T-cell (primary cell): ENCODE measurements around the gene KCNQ2. TPM values are rescaled to one million over a fixed set of nuclear protein-coding genes. Genes with fewer than 3 reads are reported as not detected.

Experiments
- ATAC-seq, 4 experiments: fragments of 200-7000 bp in 3 of 4; fragments of 150-1000 bp in 1 of 4; cut with Tn5 transposase; replicated peaks in 1 of 4; 1 replicate in 3 of 4; 2 replicates in 1 of 4; pipeline ENCODE4 v1.10.0; 2021; ENCODE audit warnings: moderate library complexity in 3 of 4, mild to moderate bottlenecking in 2 of 4, moderate number of reproducible peaks in 1 of 4
- CTCF ChIA-PET, 2 donors: fragments of 300-600 bp; sonication (Branson Sonifier 250); formaldehyde crosslinking; loops; one replicate each; lab custom pipeline; 2022; ENCODE audit warnings: antibody characterized with exemption in 2 of 2; lab: Charles Lee
- POLR2A ChIA-PET, 2 donors: fragments of 300-600 bp; sonication (Branson Sonifier 250); formaldehyde crosslinking; loops; one replicate each; lab custom pipeline; 2022; ENCODE audit warnings: antibody characterized with exemption in 2 of 2; lab: Charles Lee
- DNase-seq, 35 experiments: peaks; one replicate each; pipeline versions ENCODE4 v3.0.0 to v3.0.0-alpha.2; 2013 to 2023
- H3K27ac ChIP-seq: one replicate; pipeline ENCODE4 v1.5.1; 2013; ENCODE audit warnings: low read length
- H3K27me3 ChIP-seq, 2 experiments: replicated peaks in 1 of 2; 1 replicate in 1 of 2; 2 replicates in 1 of 2; pipeline versions ENCODE4 v1.6.1 to v1.7.0; 2013; ENCODE audit warnings: low read length in 1 of 2, mixed read lengths in 1 of 2; ENCODE audit not compliant: control insufficient read depth in 2 of 2, insufficient read depth in 2 of 2; ENCODE audit errors: extremely low read depth in 1 of 2
- H3K36me3 ChIP-seq, 2 donors: 1 replicate in 1 of 2; 2 replicates in 1 of 2; pipeline versions ENCODE4 v1.6.1 to v1.7.0; 2013; ENCODE audit warnings: low read length in 1 of 2; ENCODE audit not compliant: control insufficient read depth in 2 of 2, insufficient read depth in 1 of 2; ENCODE audit errors: extremely low read depth in 1 of 2
- H3K4me1 ChIP-seq, 2 experiments: 1 replicate in 1 of 2; 2 replicates in 1 of 2; pipeline versions ENCODE4 v1.6.1 to v1.7.0; 2013; ENCODE audit warnings: low read length in 2 of 2, mixed read lengths in 1 of 2; ENCODE audit not compliant: insufficient read depth in 2 of 2, control insufficient read depth in 1 of 2; ENCODE audit errors: extremely low read depth in 1 of 2
- H3K4me3 ChIP-seq, 2 donors: 1 replicate in 1 of 2; 2 replicates in 1 of 2; pipeline versions ENCODE4 v1.5.1 to v1.7.0; 2013; ENCODE audit warnings: mild to moderate bottlenecking in 2 of 2, low read length in 1 of 2, moderate library complexity in 1 of 2; ENCODE audit not compliant: control insufficient read depth in 1 of 2; ENCODE audit errors: extremely low read depth in 1 of 2
- H3K9me3 ChIP-seq: 2 replicates; pipeline ENCODE4 v1.7.0; 2013
- H3K27ac Mint-ChIP-seq, 2 donors: one replicate each; pipeline ENCODE4 v1.8.0; 2020 to 2021; ENCODE audit warnings: mild to moderate bottlenecking in 2 of 2, mixed read lengths in 2 of 2
- H3K27me3 Mint-ChIP-seq, 2 donors: one replicate each; pipeline ENCODE4 v1.8.0; 2021 to 2022; ENCODE audit warnings: mixed read lengths in 2 of 2
- H3K36me3 Mint-ChIP-seq: one replicate; pipeline ENCODE4 v1.8.0; 2021; ENCODE audit warnings: mixed read lengths
- H3K4me1 Mint-ChIP-seq, 3 donors: one replicate each; pipeline ENCODE4 v1.8.0; 2020 to 2022; ENCODE audit warnings: mixed read lengths in 3 of 3, mild to moderate bottlenecking in 1 of 3
- H3K4me3 Mint-ChIP-seq, 3 donors: one replicate each; pipeline ENCODE4 v1.8.0; 2020 to 2022; ENCODE audit warnings: mild to moderate bottlenecking in 3 of 3, mixed read lengths in 3 of 3, moderate library complexity in 3 of 3
- H3K9me3 Mint-ChIP-seq, 3 donors: one replicate each; pipeline ENCODE4 v1.8.0; 2020 to 2022; ENCODE audit warnings: mixed read lengths in 3 of 3
- WGBS: methylation state at CpG from one replicate; pipeline ENCODE4 v1.1.5; 2013; ENCODE audit warnings: missing lambda C conversion rate; ENCODE audit not compliant: insufficient coverage; 5-methylcytosine and 5-hydroxymethylcytosine counted together
- total RNA-seq, 35 experiments: library from RNA in 6 of 35; stranded (reverse) in 6 of 35; fragments of 120-200 nt in 1 of 35; gene quantifications; one replicate each; pipeline versions ENCODE4 v1.2.1 to v1.2.4 and lab custom pipeline; 2013 to 2026

Gene KCNQ2
- total RNA-seq, 5 donors from 2014 or later (not counting 1 experiment from before 2014, with no cell fraction given): 0.19 to 0.49 (median 0.32) TPM

GRCh38 chr20:63371291-63371865 lies 101.1 kb downstream of the KCNQ2 start:
- no peaks in the 10 kb centered on the region for H3K36me3 ChIP-seq
- Mint-ChIP-seq H3K27ac (no peak overlapping the region), H3K4me3 (no peak overlapping the region), H3K27me3 (peaks cover 9 to 31% of the 10 kb centered on the region in 2 donors), H3K9me3 (no peaks in the 10 kb centered on the region), H3K36me3 (no peaks in the 10 kb centered on the region), H3K4me1 (no peaks in the 10 kb centered on the region)
- no peaks in the 10 kb centered on the region for H3K9me3 ChIP-seq
- no peak overlapping the region for H3K27ac ChIP-seq
- no peak for DNase-seq
- WGBS: 77% methylated on average over 18 of the region's 28 CpGs
- H3K4me3 ChIP-seq: no peak overlapping the region
- CTCF ChIA-PET: no interaction called here
- peaks cover 2 to 67% of the 10 kb centered on the region in 2 experiments for H3K27me3 ChIP-seq
- ATAC-seq: no peak
- POLR2A ChIA-PET: no interaction called here
- H3K4me1 ChIP-seq: no peaks in the 10 kb centered on the region

- Mint-ChIP-seq H3K4me1 (no peaks in the 10 kb centered on the region), H3K9me3 (no peaks in the 10 kb centered on the region), H3K27me3 (peaks cover 9 to 30% of the 10 kb centered on the region in 2 donors), H3K4me3 (no peak overlapping the region), H3K27ac (no peak overlapping the region), H3K36me3 (no peaks in the 10 kb centered on the region)
- Histone ChIP-seq H3K27me3 (peaks cover 0 to 67% of the 10 kb centered on the region in 2 experiments), H3K9me3 (no peaks in the 10 kb centered on the region), H3K27ac (no peak overlapping the region), H3K4me3 (no peak overlapping the region), H3K36me3 (no peaks in the 10 kb centered on the region), H3K4me1 (no peaks in the 10 kb centered on the region)
- ATAC-seq: no peak
- CTCF ChIA-PET: no interaction called here
- 47% methylated on average over 20 of the region's 21 CpGs for WGBS
- DNase-seq: no peak
- POLR2A ChIA-PET: no interaction called here
Measured at GRCh38 chr20:63370618-63371187, 101.8 kb downstream of the KCNQ2 start.

- Histone ChIP-seq H3K4me3 (no peak overlapping the region), H3K27me3 (peaks cover 0 to 68% of the 10 kb centered on the region in 2 experiments), H3K4me1 (no peaks in the 10 kb centered on the region), H3K36me3 (no peaks in the 10 kb centered on the region), H3K27ac (no peak overlapping the region), H3K9me3 (no peaks in the 10 kb centered on the region)
- DNase-seq: no peak
- Mint-ChIP-seq H3K36me3 (no peaks in the 10 kb centered on the region), H3K27me3 (peaks cover 12 to 33% of the 10 kb centered on the region in 2 donors), H3K9me3 (no peaks in the 10 kb centered on the region), H3K27ac (no peak overlapping the region), H3K4me1 (no peaks in the 10 kb centered on the region), H3K4me3 (no peak overlapping the region)
- ATAC-seq: no peak
- 72% methylated on average over 21 of the region's 24 CpGs for WGBS
- ChIA-PET CTCF (no interaction called here), POLR2A (no interaction called here)
Measured at GRCh38 chr20:63369724-63370617, 102.5 kb downstream of the KCNQ2 start.

GRCh38 chr20:63369024-63369530 lies 103.4 kb downstream of the KCNQ2 start:
- CTCF ChIA-PET: no interaction called here
- H3K4me3 Mint-ChIP-seq: no peak overlapping the region
- H3K4me1 ChIP-seq: no peaks in the 10 kb centered on the region
- H3K36me3 Mint-ChIP-seq: no peaks in the 10 kb centered on the region
- no peaks in the 10 kb centered on the region for H3K36me3 ChIP-seq
- no peak overlapping the region for H3K4me3 ChIP-seq
- H3K9me3 ChIP-seq: no peaks in the 10 kb centered on the region
- WGBS: 80% methylated on average over 10 of the region's 10 CpGs
- POLR2A ChIA-PET: no interaction called here
- peaks cover 0 to 68% of the 10 kb centered on the region in 2 experiments for H3K27me3 ChIP-seq
- no peak for ATAC-seq
- no peaks in the 10 kb centered on the region for H3K9me3 Mint-ChIP-seq
- no peak overlapping the region for H3K27ac ChIP-seq
- no peak for DNase-seq
- no peak overlapping the region for H3K27ac Mint-ChIP-seq
- H3K27me3 Mint-ChIP-seq: peaks cover 12 to 32% of the 10 kb centered on the region in 2 donors
- H3K4me1 Mint-ChIP-seq: no peaks in the 10 kb centered on the region

- no peak overlapping the region for H3K4me3 ChIP-seq
- ATAC-seq (no peak), DNase-seq (no peak)
- WGBS: 68% methylated on average over 4 of the region's 8 CpGs
- H3K27me3 ChIP-seq: peaks cover 0 to 68% of the 10 kb centered on the region in 2 experiments
- H3K4me1 ChIP-seq: no peaks in the 10 kb centered on the region
- Mint-ChIP-seq H3K27ac (no peak overlapping the region), H3K4me3 (no peak overlapping the region), H3K9me3 (no peaks in the 10 kb centered on the region), H3K4me1 (no peaks in the 10 kb centered on the region), H3K27me3 (peaks cover 15 to 31% of the 10 kb centered on the region in 2 donors), H3K36me3 (no peaks in the 10 kb centered on the region)
- H3K27ac ChIP-seq: no peak overlapping the region
- H3K36me3 ChIP-seq: no peaks in the 10 kb centered on the region
- POLR2A ChIA-PET: no interaction called here
- H3K9me3 ChIP-seq: no peaks in the 10 kb centered on the region
- CTCF ChIA-PET: no interaction called here
Measured at GRCh38 chr20:63368151-63368550, 104.3 kb downstream of the KCNQ2 start.

- H3K9me3 ChIP-seq: no peaks in the 10 kb centered on the region
- H3K36me3 ChIP-seq: no peaks in the 10 kb centered on the region
- H3K4me1 Mint-ChIP-seq: peaks cover 0 to 4% (median under 1%) of the 10 kb centered on the region in 3 donors
- H3K4me3 Mint-ChIP-seq: no peak overlapping the region
- WGBS: 67% methylated on average over 17 of the region's 24 CpGs
- H3K27me3 Mint-ChIP-seq: peaks cover 16 to 34% of the 10 kb centered on the region in 2 donors
- no peaks in the 10 kb centered on the region for H3K4me1 ChIP-seq
- no peak for ATAC-seq
- no peaks in the 10 kb centered on the region for H3K36me3 Mint-ChIP-seq
- peaks cover 0 to 70% of the 10 kb centered on the region in 2 experiments for H3K27me3 ChIP-seq
- H3K4me3 ChIP-seq: no peak overlapping the region
- H3K27ac Mint-ChIP-seq: no peak overlapping the region
- ChIA-PET CTCF (interaction anchor here in 1 of 2 donors (0.6 kb wide), 1 partner anchor 78 kb away, joined by 3 read pairs; no protein-coding TSS in a partner anchor), POLR2A (no interaction called here)
- H3K9me3 Mint-ChIP-seq: no peaks in the 10 kb centered on the region
- DNase-seq: no peak
- no peak overlapping the region for H3K27ac ChIP-seq
Measured at GRCh38 chr20:63367446-63368055, 104.9 kb downstream of the KCNQ2 start.
